ENCODE results near the gene DYNLT2B.

- TF ChIP-seq CTCF (IDR thresholded peaks at IDR 0.05; ENCODE audit: extremely low read depth in 1 of 2, insufficient read depth in 1 of 2, low read depth in 1 of 2, low read length in 2 of 2) (no peak), POLR2AphosphoS5 (IDR thresholded peaks at IDR 0.05; ENCODE audit: insufficient read depth, low read depth, low read length) (no peak), MAX (IDR thresholded peaks at IDR 0.05; ENCODE audit: insufficient read depth, insufficient read length) (no peak), POLR2A (IDR thresholded peaks at IDR 0.05; ENCODE audit: low read depth, low read length) (no peak), MYC (IDR thresholded peaks at IDR 0.05; ENCODE audit: low read depth, low read length) (no peak), EZH2 (IDR thresholded peaks at IDR 0.05; ENCODE audit: borderline replicate concordance, low read depth, low read length, severe bottlenecking) (no peak), FOS (IDR thresholded peaks at IDR 0.05; ENCODE audit: borderline replicate concordance, insufficient read depth, low read length) (no peak), JUN (IDR thresholded peaks at IDR 0.05; ENCODE audit: borderline replicate concordance, insufficient read depth, insufficient read length, low read depth) (no peak)
Observed at GRCh38 chr3:196272826-196273225, 45.2 kb downstream of the DYNLT2B start.
